Activated CD8-positive, alpha-beta memory T cell treated with anti-CD3 and anti-CD28 coated beads, Interleukin-2, amount 10 ng/mL, durations not matched to agents 7 days and 5 days (primary cell): ENCODE measurements around the gene ORMDL3. TPM values are rescaled to one million over a fixed set of nuclear protein-coding genes. Genes with fewer than 3 reads are reported as not detected.

Experiments
- ATAC-seq: fragments of 150-1000 bp; cut with Tn5 transposase; one replicate; pipeline ENCODE4 v1.10.0; 2021; ENCODE audit warnings: moderate library complexity
- CTCF ChIA-PET: fragments of 350-600 bp; sonication (Branson Sonifier 250); formaldehyde crosslinking; loops from one replicate; lab custom pipeline; 2021; ENCODE audit warnings: antibody characterized with exemption; lab: Charles Lee
- DNase-seq: peaks from one replicate; pipeline ENCODE4 v3.0.0-alpha.2; 2020
- H3K27ac Mint-ChIP-seq: one replicate; pipeline ENCODE4 v1.8.0; 2021; ENCODE audit warnings: mild to moderate bottlenecking, mixed read lengths
- H3K27me3 Mint-ChIP-seq: one replicate; pipeline ENCODE4 v1.8.0; 2021; ENCODE audit warnings: mixed read lengths
- H3K36me3 Mint-ChIP-seq: one replicate; pipeline ENCODE4 v1.8.0; 2021; ENCODE audit warnings: mild to moderate bottlenecking, mixed read lengths
- H3K4me1 Mint-ChIP-seq: one replicate; pipeline ENCODE4 v1.8.0; 2021; ENCODE audit warnings: mixed read lengths
- H3K4me3 Mint-ChIP-seq: one replicate; pipeline ENCODE4 v1.8.0; 2021; ENCODE audit warnings: mild to moderate bottlenecking, moderate library complexity, mixed read lengths
- H3K9me3 Mint-ChIP-seq: one replicate; pipeline ENCODE4 v1.8.0; 2022; ENCODE audit warnings: low read depth, mixed read lengths
- total RNA-seq, 2 experiments: library from RNA; stranded (reverse); gene quantifications; one replicate each; pipeline ENCODE4 v1.2.3, GENCODE V29; 2021

The ORMDL3 gene
- 100 to 1,000 TPM; 111 to 131 TPM for total RNA-seq

DNA sequence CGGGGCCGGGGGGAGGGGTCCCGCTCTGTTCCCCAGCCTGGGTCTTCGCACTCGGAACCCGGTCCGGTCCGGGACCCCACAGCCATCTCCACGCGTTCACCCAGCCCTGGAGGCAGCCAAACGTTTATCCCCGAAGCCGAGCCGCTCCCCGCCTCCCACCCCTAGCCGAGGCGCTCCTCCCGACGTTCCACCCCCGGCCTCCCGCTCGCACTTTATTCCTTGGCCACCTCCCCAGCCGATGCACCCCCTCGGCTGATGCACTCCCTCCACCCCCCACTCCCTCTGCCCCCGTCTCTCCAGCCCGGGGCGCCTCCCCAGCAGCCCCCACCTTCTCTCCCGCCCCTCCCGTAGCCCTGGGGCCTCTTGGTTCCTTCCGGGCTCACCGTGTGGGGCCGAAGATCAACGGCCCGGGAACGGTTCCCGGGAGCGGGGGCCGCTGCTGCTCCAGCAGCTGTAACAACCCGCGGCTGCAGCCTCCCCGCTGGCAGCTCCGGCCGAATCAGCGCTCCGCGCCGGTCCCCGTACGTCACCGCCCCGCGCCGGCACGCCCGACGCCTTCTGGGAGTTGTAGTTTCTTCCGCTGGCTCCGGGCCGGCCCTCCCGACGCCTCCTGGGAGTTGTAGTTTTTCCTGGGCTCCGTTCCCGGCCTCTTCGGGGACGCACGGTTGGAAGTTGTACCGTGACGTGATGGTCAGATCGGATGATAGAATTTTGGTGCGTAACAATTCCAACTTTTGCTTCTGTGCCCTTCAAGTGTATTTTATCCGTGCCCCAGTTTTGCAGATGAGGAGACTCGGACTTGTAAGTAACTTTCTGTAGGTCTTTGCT lies at the start of gene ORMDL3, which contains the start of gene LRRC3C:
Gene ORMDL3 (minus strand): TSS at position 501 of the 828 bp plus-strand sequence. CDS start 3,398 bp downstream, outside the sequence.
Gene LRRC3C (plus strand): TSS at position 632 of the 828 bp plus-strand sequence. CDS start 13,792 bp downstream, outside the sequence.
- CTCF ChIA-PET: interaction anchor here (0.7 to 2.4 kb wide), 8 partner anchors 12 to 172 kb away, joined by 3 to 13 read pairs (median 4); partner anchors contain the start of gene PSMD3
- peak; percentile 86 for ATAC-seq
- Mint-ChIP-seq H3K27me3 (no peaks in the 10 kb centered on the region), H3K9me3 (no peaks in the 10 kb centered on the region), H3K36me3 (peaks cover 26% of the 10 kb centered on the region), H3K4me1 (peaks cover 60% of the 10 kb centered on the region), H3K27ac (peak within 1 kb of the TSS; percentile 98), H3K4me3 (peak within 1 kb of the TSS; percentile 88)
- DNase-seq: peak; percentile 95

- CTCF ChIA-PET: interaction anchor here (8.7 kb wide), 1 partner anchor 15 kb away, joined by 129 read pairs; the partner anchor contains the start of gene GSDMA
- no peaks in the 10 kb centered on the region for H3K9me3 Mint-ChIP-seq
- no peak for ATAC-seq
- H3K4me1 Mint-ChIP-seq: peaks cover 15% of the 10 kb centered on the region
- no peaks in the 10 kb centered on the region for H3K36me3 Mint-ChIP-seq
- H3K27ac Mint-ChIP-seq: no peak overlapping the region
- no peak for DNase-seq
- H3K27me3 Mint-ChIP-seq: peaks cover 40% of the 10 kb centered on the region
- no peak overlapping the region for H3K4me3 Mint-ChIP-seq
These were observed 48.4 kb upstream of the ORMDL3 start for GRCh38 chr17:39975801-39976200.

- peaks cover 53% of the 10 kb centered on the region for H3K27me3 Mint-ChIP-seq
These were observed 47.0 kb upstream of the ORMDL3 start for GRCh38 chr17:39974433-39974832.

GRCh38 chr17:39973496-39973895 lies 46.1 kb upstream of the ORMDL3 start:
- Mint-ChIP-seq H3K36me3 (no peaks in the 10 kb centered on the region), H3K9me3 (no peaks in the 10 kb centered on the region), H3K27ac (no peak overlapping the region), H3K4me1 (peaks cover 3% of the 10 kb centered on the region), H3K4me3 (no peak overlapping the region), H3K27me3 (peaks cover 56% of the 10 kb centered on the region)
- DNase-seq (no peak), ATAC-seq (no peak)
- CTCF ChIA-PET: interaction anchor here (1.0 to 2.4 kb wide), 2 partner anchors 12 to 15 kb away, joined by 4 to 7 read pairs; no protein-coding TSS in a partner anchor

More at GRCh38 chr17:39974433-39974832, 47.0 kb upstream of the ORMDL3 start:
- Mint-ChIP-seq H3K27ac (no peak overlapping the region), H3K9me3 (no peaks in the 10 kb centered on the region), H3K36me3 (no peaks in the 10 kb centered on the region), H3K4me3 (no peak overlapping the region), H3K4me1 (peaks cover 7% of the 10 kb centered on the region)
- CTCF ChIA-PET: interaction anchor here (0.6 kb wide), 1 partner anchor 17 kb away, joined by 3 read pairs; no protein-coding TSS in a partner anchor
- DNase-seq (no peak), ATAC-seq (no peak)

DNA sequence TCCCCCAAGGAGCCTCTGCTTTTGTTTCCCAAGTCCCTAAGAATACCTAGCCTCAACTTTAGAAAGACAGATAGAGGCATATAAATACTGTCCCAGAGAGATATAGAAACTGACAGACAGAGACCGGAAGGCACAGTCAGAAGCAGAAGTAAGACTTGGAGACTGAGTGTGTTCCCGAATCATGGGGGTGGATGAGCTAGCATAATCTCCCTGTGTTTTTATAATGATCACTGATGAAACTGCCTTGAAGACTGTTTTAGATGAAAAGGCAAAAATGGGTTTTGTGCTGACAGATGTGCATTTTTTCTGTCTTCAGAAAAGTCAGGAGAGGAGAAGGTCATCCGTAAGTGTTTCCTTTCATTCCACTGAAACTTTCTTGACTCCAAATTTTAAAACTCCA lies 44.9 kb upstream of the ORMDL3 start:
- Mint-ChIP-seq H3K4me3 (no peak overlapping the region), H3K4me1 (peaks cover 5% of the 10 kb centered on the region), H3K9me3 (no peaks in the 10 kb centered on the region), H3K36me3 (no peaks in the 10 kb centered on the region), H3K27ac (no peak overlapping the region), H3K27me3 (peaks cover 54% of the 10 kb centered on the region)
- CTCF ChIA-PET: interaction anchor here (0.9 to 2.4 kb wide), 2 partner anchors 8 to 11 kb away, joined by 4 to 7 read pairs; partner anchors contain the start of gene PSMD3
- ATAC-seq (no peak), DNase-seq (no peak)

- Mint-ChIP-seq H3K4me3 (no peak overlapping the region), H3K4me1 (peaks cover 7% of the 10 kb centered on the region), H3K27me3 (peaks cover 61% of the 10 kb centered on the region), H3K9me3 (no peaks in the 10 kb centered on the region), H3K36me3 (no peaks in the 10 kb centered on the region), H3K27ac (no peak overlapping the region)
- DNase-seq (no peak), ATAC-seq (no peak)
- CTCF ChIA-PET: interaction anchor here (0.9 to 2.8 kb wide), 2 partner anchors 9 kb away, joined by 4 to 10 read pairs; partner anchors contain the start of gene PSMD3
These were observed 43.7 kb upstream of the ORMDL3 start for GRCh38 chr17:39971076-39971603.

GRCh38 chr17:39970157-39970692 lies 42.8 kb upstream of the ORMDL3 start:
- H3K27ac Mint-ChIP-seq: no peak overlapping the region
- CTCF ChIA-PET: interaction anchor here (2.8 kb wide), 1 partner anchor 10 kb away, joined by 10 read pairs; the partner anchor contains the start of gene PSMD3
- no peak for ATAC-seq

GRCh38 chr17:39969375-39969774 lies 42.0 kb upstream of the ORMDL3 start:
- DNase-seq (no peak), ATAC-seq (no peak)
- Mint-ChIP-seq H3K4me3 (no peak overlapping the region), H3K27ac (no peak overlapping the region), H3K36me3 (no peaks in the 10 kb centered on the region), H3K27me3 (peaks cover 59% of the 10 kb centered on the region), H3K4me1 (peaks cover 7% of the 10 kb centered on the region), H3K9me3 (no peaks in the 10 kb centered on the region)
- CTCF ChIA-PET: interaction anchor here (1.4 to 2.8 kb wide), 2 partner anchors 11 kb away, joined by 8 to 10 read pairs; partner anchors contain the start of gene PSMD3

More at GRCh38 chr17:39970157-39970692, 42.8 kb upstream of the ORMDL3 start:
- H3K4me3 Mint-ChIP-seq: no peak overlapping the region
- no peaks in the 10 kb centered on the region for H3K9me3 Mint-ChIP-seq
- H3K27me3 Mint-ChIP-seq: peaks cover 55% of the 10 kb centered on the region
- DNase-seq: no peak
- H3K36me3 Mint-ChIP-seq: no peaks in the 10 kb centered on the region
- peaks cover 7% of the 10 kb centered on the region for H3K4me1 Mint-ChIP-seq

DNA sequence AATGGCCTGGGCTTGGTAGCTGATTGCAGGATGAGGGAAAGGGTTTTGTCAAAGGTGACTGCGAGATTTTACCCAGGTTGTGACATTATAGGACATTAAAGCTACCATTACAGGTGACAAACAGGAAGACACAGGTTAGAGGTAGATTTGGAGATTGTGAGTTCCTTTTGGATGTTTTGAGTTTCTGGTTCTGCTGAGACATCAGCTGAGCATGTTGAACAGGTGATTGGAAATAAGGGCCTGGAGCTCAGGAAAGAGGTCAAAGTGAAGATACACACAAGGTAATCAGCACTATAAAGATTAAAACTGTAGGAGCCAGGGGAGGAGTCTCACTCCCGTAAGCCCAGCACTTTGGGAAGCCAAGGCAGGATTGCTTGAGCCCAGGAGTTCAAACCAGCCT lies 41.4 kb upstream of the ORMDL3 start:
- no peaks in the 10 kb centered on the region for H3K9me3 Mint-ChIP-seq
- no peak for DNase-seq
- peaks cover 11% of the 10 kb centered on the region for H3K4me1 Mint-ChIP-seq
- CTCF ChIA-PET: interaction anchor here (0.9 to 2.8 kb wide), 3 partner anchors 9 to 11 kb away, joined by 3 to 10 read pairs (median 8); partner anchors contain the start of gene PSMD3
- H3K27me3 Mint-ChIP-seq: peaks cover 56% of the 10 kb centered on the region
- ATAC-seq: no peak
- no peak overlapping the region for H3K4me3 Mint-ChIP-seq
- no peaks in the 10 kb centered on the region for H3K36me3 Mint-ChIP-seq
- no peak overlapping the region for H3K27ac Mint-ChIP-seq

DNA sequence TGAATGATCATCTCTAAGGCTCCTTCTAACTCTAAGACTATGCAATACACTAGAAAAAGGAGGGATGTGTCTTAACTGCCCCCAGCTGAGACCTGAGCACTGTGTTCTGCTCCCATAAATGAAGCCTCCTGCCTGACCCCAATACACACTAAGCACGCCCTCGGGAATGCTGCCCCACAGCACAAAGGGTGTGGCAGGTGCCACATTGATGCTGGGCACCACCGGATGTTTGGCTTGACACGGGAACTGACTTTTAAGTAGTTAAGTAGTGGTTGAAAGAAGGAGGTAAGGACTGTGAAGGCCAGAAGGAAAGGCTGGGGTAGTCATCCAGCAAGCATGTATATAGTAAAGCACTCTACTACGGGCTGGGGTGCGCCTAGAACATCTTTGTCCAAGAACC lies 39.4 kb upstream of the ORMDL3 start:
- Mint-ChIP-seq H3K36me3 (no peaks in the 10 kb centered on the region), H3K4me1 (peaks cover 14% of the 10 kb centered on the region), H3K4me3 (no peak overlapping the region), H3K27me3 (peaks cover 46% of the 10 kb centered on the region), H3K27ac (no peak overlapping the region), H3K9me3 (no peaks in the 10 kb centered on the region)
- ATAC-seq (no peak), DNase-seq (no peak)
- CTCF ChIA-PET: no interaction called here

DNA sequence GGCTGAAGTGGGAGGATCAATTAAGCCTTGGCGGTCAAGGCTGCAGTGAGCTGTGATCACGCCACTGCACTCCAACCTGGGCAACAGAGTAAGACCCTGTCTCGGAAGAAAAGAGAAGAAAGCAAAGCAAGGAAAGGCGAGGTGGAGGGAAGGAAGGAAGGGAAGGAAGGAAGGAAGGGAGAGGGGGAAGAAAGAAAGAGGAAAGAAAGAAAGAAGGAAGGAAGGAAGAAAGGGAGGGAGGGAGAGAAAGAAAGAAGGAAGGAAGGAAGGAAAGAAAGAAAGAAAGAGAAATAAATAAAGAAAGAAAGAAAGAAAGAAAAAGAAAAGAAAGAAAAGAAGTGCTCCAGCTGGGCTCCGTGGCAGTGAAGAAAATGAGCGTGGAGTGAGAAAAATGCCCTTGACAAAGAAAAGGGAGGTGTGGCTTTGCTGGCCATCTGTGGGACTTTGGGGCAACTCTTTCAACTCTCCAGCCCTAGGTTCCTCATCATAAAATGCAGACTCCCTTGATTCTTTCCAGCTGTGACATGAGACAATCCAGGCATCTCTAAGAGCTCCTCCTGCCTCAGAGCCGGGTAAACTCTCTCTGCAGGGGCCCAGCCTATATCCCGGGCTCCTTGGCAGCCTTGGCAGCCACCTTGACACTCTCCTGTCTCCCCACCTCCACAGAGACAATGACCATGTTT lies 37.8 kb upstream of the ORMDL3 start:
- Mint-ChIP-seq H3K27me3 (peaks cover 30% of the 10 kb centered on the region), H3K4me3 (no peak overlapping the region), H3K27ac (no peak overlapping the region), H3K36me3 (no peaks in the 10 kb centered on the region), H3K4me1 (peaks cover 14% of the 10 kb centered on the region), H3K9me3 (no peaks in the 10 kb centered on the region)
- ATAC-seq (no peak), DNase-seq (no peak)
- CTCF ChIA-PET: interaction anchor here (1.2 to 10.7 kb wide), 2 partner anchors 14 to 343 kb away, joined by 3 to 129 read pairs; partner anchors contain the start of gene PSMD3

GRCh38 chr17:39963829-39964228 lies 36.4 kb upstream of the ORMDL3 start:
- CTCF ChIA-PET: interaction anchor here (10.7 kb wide), 1 partner anchor 16 kb away, joined by 129 read pairs; the partner anchor contains the start of gene PSMD3
- H3K27ac Mint-ChIP-seq: no peak overlapping the region
- no peak overlapping the region for H3K4me3 Mint-ChIP-seq

More at GRCh38 chr17:39963829-39964228, 36.4 kb upstream of the ORMDL3 start:
- ATAC-seq: no peak
- Mint-ChIP-seq H3K9me3 (no peaks in the 10 kb centered on the region), H3K27me3 (peaks cover 19% of the 10 kb centered on the region), H3K4me1 (peaks cover 19% of the 10 kb centered on the region), H3K36me3 (no peaks in the 10 kb centered on the region)
- DNase-seq: no peak
